Endothelial cell of umbilical vein (primary cell): Measurements from ENCODE around the gene RAB31. TPM values are rescaled to one million over a fixed set of nuclear protein-coding genes. Genes with fewer than 3 reads are reported as not detected.

Experiments
- BruUV-seq: library from RNA; stranded (reverse); fragments of 400-500 nt; replicated peaks from 2 replicates; lab custom pipeline; 2021; lab: Mats Ljungman, UMichigan
- CTCF ChIA-PET: fragments of 300-600, 350-600 bp; sonication (Branson Sonifier 250); formaldehyde crosslinking; loops from one replicate; lab custom pipeline; 2021; ENCODE audit warnings: antibody characterized with exemption, inconsistent platforms; lab: Charles Lee
- POLR2A ChIA-PET: fragments of 300-600, 350-600 bp; sonication (Branson Sonifier 250); formaldehyde crosslinking; loops from one replicate; lab custom pipeline; 2021; ENCODE audit warnings: antibody characterized with exemption, inconsistent platforms; lab: Charles Lee
- DNase-seq: peaks from one replicate; pipeline ENCODE4 v3.0.0-alpha.2; 2011; ENCODE audit warnings: low read depth, low spot score
- FAIRE-seq: peaks from 2 replicates; lab custom pipeline; 2011; peaks lifted over from hg19 to GRCh38; lab: Jason Lieb, UNC
- H2AFZ ChIP-seq: 2 replicates; pipeline ENCODE4 v1.6.0; 2012; ENCODE audit warnings: low read depth, low read length, control low read depth, inconsistent platforms
- H3K27ac ChIP-seq: 2 replicates; pipeline ENCODE4 v1.5.1; 2011; ENCODE audit warnings: low read depth, mild to moderate bottlenecking, control low read depth, low read length, moderate library complexity; ENCODE audit not compliant: insufficient read depth
- H3K27me3 ChIP-seq, 2 experiments: 2 replicates each; pipeline versions ENCODE4 v1.6.0 to v1.6.1; 2011; ENCODE audit warnings: low read length in 2 of 2, mixed read lengths in 1 of 2; ENCODE audit not compliant: control insufficient read depth in 2 of 2, insufficient read depth in 2 of 2
- H3K36me3 ChIP-seq, 2 experiments: 2 replicates in 1 of 2; 3 replicates in 1 of 2; pipeline ENCODE4 v1.5.1; 2011; ENCODE audit warnings: low read length in 2 of 2, mild to moderate bottlenecking in 1 of 2, moderate library complexity in 1 of 2; ENCODE audit not compliant: control insufficient read depth in 2 of 2, insufficient read depth in 2 of 2; ENCODE audit errors: extremely low read depth in 1 of 2
- H3K4me1 ChIP-seq: 3 replicates; pipeline ENCODE4 v1.5.1; 2011; ENCODE audit warnings: mild to moderate bottlenecking, low read length; ENCODE audit not compliant: control insufficient read depth, insufficient read depth; ENCODE audit errors: extremely low read depth
- H3K4me2 ChIP-seq: 2 replicates; pipeline ENCODE4 v1.6.1; 2011; ENCODE audit warnings: low read length, control low read depth, mixed read lengths; ENCODE audit not compliant: insufficient read depth
- H3K4me3 ChIP-seq, 3 experiments: fragments of 200-600 bp in 1 of 3; sonication (generic), shearing (Covaris generic) in 1 of 3; replicated peaks in 1 of 3; 2 replicates each; pipeline ENCODE4 v1.5.1; 2011 to 2016; ENCODE audit warnings: control low read depth in 3 of 3, low read length in 3 of 3, mild to moderate bottlenecking in 2 of 3, inconsistent platforms in 1 of 3, low read depth in 1 of 3, moderate library complexity in 1 of 3; ENCODE audit not compliant: insufficient read depth in 1 of 3
- H3K79me2 ChIP-seq: 2 replicates; pipeline ENCODE4 v1.6.0; 2012; ENCODE audit warnings: low read length, inconsistent platforms; ENCODE audit not compliant: control insufficient read depth, insufficient read depth
- H3K9ac ChIP-seq: replicated peaks from 2 replicates; pipeline ENCODE3; 2011; ENCODE audit warnings: low read length, control low read depth; ENCODE audit not compliant: insufficient read depth; ENCODE audit errors: extremely low read depth
- H3K9me1 ChIP-seq: replicated peaks from 3 replicates; pipeline ENCODE4 v1.6.0; 2011; ENCODE audit warnings: mild to moderate bottlenecking, low read length; ENCODE audit not compliant: control insufficient read depth, insufficient read depth; ENCODE audit errors: extremely low read depth
- H3K9me3 ChIP-seq: replicated peaks from 2 replicates; pipeline ENCODE4 v1.5.1; 2012; ENCODE audit warnings: low read length, inconsistent platforms; ENCODE audit not compliant: control insufficient read depth, insufficient read depth
- H4K20me1 ChIP-seq: replicated peaks from 2 replicates; pipeline ENCODE3; 2011; ENCODE audit warnings: mild to moderate bottlenecking, low read length; ENCODE audit not compliant: control insufficient read depth, insufficient read depth; ENCODE audit errors: extremely low read depth
- EZH2 ChIP-seq: IDR thresholded peaks from 2 replicates; pipeline ENCODE4 v1.6.1; 2012; ENCODE audit warnings: borderline replicate concordance, low read depth, mild to moderate bottlenecking, moderate library complexity, low read length, inconsistent platforms; ENCODE audit not compliant: severe bottlenecking
- GATA2 ChIP-seq: IDR thresholded peaks from 2 replicates; pipeline ENCODE4 v1.7.0; 2011; ENCODE audit warnings: low read depth, mild to moderate bottlenecking, moderate library complexity, mixed read lengths, low read length; ENCODE audit not compliant: insufficient read length, insufficient read depth
- JUN ChIP-seq: IDR thresholded peaks from 2 replicates; pipeline ENCODE4 v1.6.1; 2011; ENCODE audit warnings: borderline replicate concordance, low read depth; ENCODE audit not compliant: insufficient read length, insufficient read depth
- MYC ChIP-seq: IDR thresholded peaks from one replicate; pipeline ENCODE4 v1.6.1; 2011; ENCODE audit warnings: mild to moderate bottlenecking, low read depth, low read length
- POLR2A ChIP-seq: IDR thresholded peaks from 2 replicates; pipeline ENCODE4 v1.6.1; 2012; ENCODE audit warnings: low read depth, mild to moderate bottlenecking, control low read depth, low read length
- POLR2AphosphoS5 ChIP-seq: IDR thresholded peaks from 2 replicates; pipeline ENCODE4 v1.6.1; 2012; ENCODE audit warnings: low read depth, mild to moderate bottlenecking, control low read depth, low read length, moderate library complexity; ENCODE audit not compliant: insufficient read depth
- dilution Hi-C: fragments of 300-500 bp; cut with MboI; formaldehyde crosslinking; loops from one replicate; pipeline ENCODE4 v1.15.0; 2019; ENCODE audit warnings: low sequenced_read_pairs; ENCODE audit not compliant: extremely low pct_ligation_motif_present
- intact Hi-C: fragments of 100-400 bp; cut with micrococcal nuclease; formaldehyde crosslinking; loops from one replicate; pipeline ENCODE4 v1.10.0; 2022
- polyA plus RNA-seq, 4 experiments: library from polyadenylated mRNA; depleted of rRNA in 3 of 4; stranded (reverse) in 3 of 4; unstranded in 1 of 4; fragments of >200 nt; gene quantifications; 2 replicates each; pipeline versions ENCODE4 v1.2.1 to v1.2.3, GENCODE V29; 2011 to 2012; ENCODE audit warnings: missing spikeins in 1 of 4
- total RNA-seq: library from RNA; stranded (reverse); gene quantifications from 2 replicates; pipeline ENCODE4 v1.2.3, GENCODE V29; 2021
- TF ChIP-seq, protein P1 (sequence below), 2 donors: IDR thresholded peaks; 1 replicate in 1 of 2; 2 replicates in 1 of 2; pipeline ENCODE4 v1.5.1; 2011; ENCODE audit warnings: low read length in 2 of 2, mild to moderate bottlenecking in 2 of 2, moderate library complexity in 2 of 2, control low read depth in 1 of 2, inconsistent platforms in 1 of 2, low read depth in 1 of 2; ENCODE audit not compliant: insufficient read depth in 1 of 2; ENCODE audit errors: extremely low read depth in 1 of 2
- TF ChIP-seq, protein P2 (sequence below): IDR thresholded peaks from 2 replicates; pipeline ENCODE4 v1.6.1; 2011; ENCODE audit not compliant: insufficient read depth, insufficient read length

Gene RAB31
- total and polyA plus RNA-seq, 2 donors (not counting 3 experiments of a cell fraction or from before 2014, with no cell fraction given): 30.5 TPM

GRCh38 chr18:9861157-9861556 is 153.1 kb downstream of the RAB31 start:
- TF ChIP-seq, protein P1, sequence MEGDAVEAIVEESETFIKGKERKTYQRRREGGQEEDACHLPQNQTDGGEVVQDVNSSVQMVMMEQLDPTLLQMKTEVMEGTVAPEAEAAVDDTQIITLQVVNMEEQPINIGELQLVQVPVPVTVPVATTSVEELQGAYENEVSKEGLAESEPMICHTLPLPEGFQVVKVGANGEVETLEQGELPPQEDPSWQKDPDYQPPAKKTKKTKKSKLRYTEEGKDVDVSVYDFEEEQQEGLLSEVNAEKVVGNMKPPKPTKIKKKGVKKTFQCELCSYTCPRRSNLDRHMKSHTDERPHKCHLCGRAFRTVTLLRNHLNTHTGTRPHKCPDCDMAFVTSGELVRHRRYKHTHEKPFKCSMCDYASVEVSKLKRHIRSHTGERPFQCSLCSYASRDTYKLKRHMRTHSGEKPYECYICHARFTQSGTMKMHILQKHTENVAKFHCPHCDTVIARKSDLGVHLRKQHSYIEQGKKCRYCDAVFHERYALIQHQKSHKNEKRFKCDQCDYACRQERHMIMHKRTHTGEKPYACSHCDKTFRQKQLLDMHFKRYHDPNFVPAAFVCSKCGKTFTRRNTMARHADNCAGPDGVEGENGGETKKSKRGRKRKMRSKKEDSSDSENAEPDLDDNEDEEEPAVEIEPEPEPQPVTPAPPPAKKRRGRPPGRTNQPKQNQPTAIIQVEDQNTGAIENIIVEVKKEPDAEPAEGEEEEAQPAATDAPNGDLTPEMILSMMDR (IDR thresholded peaks at IDR 0.05; ENCODE audit: extremely low read depth in 1 of 2, insufficient read depth in 1 of 2, low read depth in 1 of 2, low read length in 2 of 2): no peak
- TF ChIP-seq MYC: no peak
- no peak for TF ChIP-seq POLR2AphosphoS5
- no peak for TF ChIP-seq POLR2A
- dilution Hi-C loops: no loop called here
- FAIRE-seq: no peak

GRCh38 chr18:9861933-9862332 is 153.8 kb downstream of the RAB31 start:
- H3K79me2 ChIP-seq: no peaks in the 10 kb centered on the region
- TF ChIP-seq EZH2: no peak
- no peak for TF ChIP-seq POLR2AphosphoS5
- no peak for TF ChIP-seq GATA2
- TF ChIP-seq, protein P2, sequence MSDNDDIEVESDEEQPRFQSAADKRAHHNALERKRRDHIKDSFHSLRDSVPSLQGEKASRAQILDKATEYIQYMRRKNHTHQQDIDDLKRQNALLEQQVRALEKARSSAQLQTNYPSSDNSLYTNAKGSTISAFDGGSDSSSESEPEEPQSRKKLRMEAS: no peak
- TF ChIP-seq JUN: no peak
- TF ChIP-seq, protein P1 (IDR thresholded peaks at IDR 0.05; ENCODE audit: extremely low read depth in 1 of 2, insufficient read depth in 1 of 2, low read depth in 1 of 2, low read length in 2 of 2): no peak
- no peak for TF ChIP-seq MYC
- H3K9me3 ChIP-seq: no peaks in the 10 kb centered on the region
- no peak for FAIRE-seq
- no peaks in the 10 kb centered on the region for H3K27me3 ChIP-seq
- no peaks in the 10 kb centered on the region for H4K20me1 ChIP-seq
- H3K4me2 ChIP-seq: no peak overlapping the region
- H3K4me1 ChIP-seq: no peaks in the 10 kb centered on the region
- H2AFZ ChIP-seq: no peak overlapping the region
- POLR2A ChIA-PET: interaction anchor here (0.6 kb wide), 1 partner anchor 903 kb away, joined by 5 read pairs; no protein-coding TSS in a partner anchor
- no peak overlapping the region for H3K9ac ChIP-seq
- BruUV-seq: no TSS peak
- peaks cover 0 to 2% of the 10 kb centered on the region in 2 experiments for H3K36me3 ChIP-seq
- H3K27ac ChIP-seq: no peak overlapping the region
- CTCF ChIA-PET: interaction anchor here (1.2 to 2.1 kb wide), 2 partner anchors 9 to 178 kb away, joined by 3 to 5 read pairs; no protein-coding TSS in a partner anchor
- no peaks in the 10 kb centered on the region for H3K9me1 ChIP-seq
- DNase-seq: no peak
- dilution Hi-C loops: no loop called here
- intact Hi-C loops: no loop called here
- no peak overlapping the region for H3K4me3 ChIP-seq

More at GRCh38 chr18:9861157-9861556, 153.1 kb downstream of the RAB31 start:
- H3K36me3 ChIP-seq: peaks cover 0 to 2% of the 10 kb centered on the region in 2 experiments
- H3K9me1 ChIP-seq: no peaks in the 10 kb centered on the region
- H3K4me1 ChIP-seq: no peaks in the 10 kb centered on the region
- H3K9ac ChIP-seq: no peak overlapping the region
- no peak overlapping the region for H2AFZ ChIP-seq
- no peaks in the 10 kb centered on the region for H3K79me2 ChIP-seq
- intact Hi-C loops: no loop called here
- H3K9me3 ChIP-seq: no peaks in the 10 kb centered on the region
- H3K27me3 ChIP-seq: no peaks in the 10 kb centered on the region
- no peak overlapping the region for H3K4me2 ChIP-seq
- BruUV-seq: no TSS peak
- no peak for DNase-seq
- H4K20me1 ChIP-seq: no peaks in the 10 kb centered on the region
- ChIA-PET CTCF (interaction anchor here (1.0 to 2.1 kb wide), 2 partner anchors 15 to 177 kb away, joined by 3 to 5 read pairs; no protein-coding TSS in a partner anchor), POLR2A (interaction anchor here (0.7 kb wide), 1 partner anchor 87 kb away, joined by 7 read pairs; no protein-coding TSS in a partner anchor)
- H3K27ac ChIP-seq: no peak overlapping the region
- no peak overlapping the region for H3K4me3 ChIP-seq
